HUES64 (cell line): ENCODE measurements around the gene STAT5A.
"Not testable (repeated sequence)": the region's sequence is repeated elsewhere in the genome, so short reads cannot be mapped to it uniquely, and the experiment has no call there.

Experiments
- H3K27ac ChIP-seq: 2 replicates; pipeline ENCODE4 v1.7.0; 2013; ENCODE audit warnings: low read depth, low read length, inconsistent platforms
- H3K27me3 ChIP-seq: 2 replicates; pipeline ENCODE4 v1.6.1; 2013; ENCODE audit warnings: mild to moderate bottlenecking, low read length; ENCODE audit not compliant: insufficient read depth
- H3K36me3 ChIP-seq: 2 replicates; pipeline ENCODE4 v1.6.1; 2013; ENCODE audit warnings: mild to moderate bottlenecking, low read length; ENCODE audit not compliant: insufficient read depth
- H3K4me1 ChIP-seq: 2 replicates; pipeline ENCODE4 v1.6.1; 2013; ENCODE audit warnings: mild to moderate bottlenecking, low read length, moderate library complexity; ENCODE audit not compliant: insufficient read depth
- H3K4me3 ChIP-seq: 2 replicates; pipeline ENCODE4 v1.5.1; 2013; ENCODE audit warnings: mild to moderate bottlenecking, low read length, moderate library complexity
- H3K9ac ChIP-seq: 2 replicates; pipeline ENCODE4 v1.6.1; 2013; ENCODE audit warnings: mild to moderate bottlenecking, low read depth, low read length
- H3K9me3 ChIP-seq: 2 replicates; pipeline ENCODE4 v1.6.1; 2013; ENCODE audit warnings: low read depth, low read length; ENCODE audit not compliant: insufficient read depth
- WGBS: fragments of 150-250, 120-280 bp; methylation state at CpG from one replicate; pipeline ENCODE4 v1.1.7; 2013; ENCODE audit warnings: missing lambda C conversion rate; 5-methylcytosine and 5-hydroxymethylcytosine counted together

STAT5A gene

GRCh38 chr17:42286411-42287221, 1.7 kb upstream of the STAT5A start:
- peaks cover 33% of the 10 kb centered on the region for H3K27me3 ChIP-seq
- H3K9ac ChIP-seq = no peak overlapping the region
- no peaks in the 10 kb centered on the region for H3K36me3 ChIP-seq
- H3K4me3 ChIP-seq = no peak overlapping the region
- H3K4me1 ChIP-seq = peaks cover 10% of the 10 kb centered on the region
- 85% methylated on average over 4 of the region's 5 CpGs for WGBS
- H3K9me3 ChIP-seq = no peaks in the 10 kb centered on the region
- no peak overlapping the region for H3K27ac ChIP-seq

GRCh38 chr17:42287305-42287976, 857 bp upstream of the STAT5A start:
- Histone ChIP-seq H3K27ac (no peak overlapping the region), H3K4me3 (peak overlapping the region; percentile 55; the same call in 1 of the 2 replicates), H3K9me3 (no peaks in the 10 kb centered on the region), H3K9ac (no peak overlapping the region), H3K4me1 (peaks cover 10% of the 10 kb centered on the region), H3K27me3 (peaks cover 33% of the 10 kb centered on the region), H3K36me3 (no peaks in the 10 kb centered on the region)
- whole genome bisulfite sequencing = 69% methylated on average over 13 of the region's 14 CpGs

GRCh38 chr17:42288803-42289610, 709 bp downstream of the STAT5A start:
- Histone ChIP-seq H3K4me1 (peaks cover 5% of the 10 kb centered on the region; the same call in 1 of the 2 replicates), H3K9ac (no peak overlapping the region), H3K27ac (no peak overlapping the region), H3K4me3 (peak overlapping the region; percentile 55), H3K9me3 (no peaks in the 10 kb centered on the region), H3K36me3 (no peaks in the 10 kb centered on the region), H3K27me3 (peaks cover 33% of the 10 kb centered on the region)
- WGBS = 57% methylated on average over 40 of the region's 44 CpGs

GRCh38 chr17:42289611-42290181, 1.4 kb downstream of the STAT5A start:
- H3K9me3 ChIP-seq = no peaks in the 10 kb centered on the region
- H3K4me1 ChIP-seq = peaks cover 5% of the 10 kb centered on the region; the same call in 1 of the 2 replicates
- H3K9ac ChIP-seq = no peak overlapping the region
- no peaks in the 10 kb centered on the region for H3K36me3 ChIP-seq
- H3K4me3 ChIP-seq = no peak overlapping the region
- peaks cover 33% of the 10 kb centered on the region for H3K27me3 ChIP-seq
- WGBS = 91% methylated on average over 9 of the region's 9 CpGs
- no peak overlapping the region for H3K27ac ChIP-seq

- Histone ChIP-seq H3K4me1 (peaks cover 5% of the 10 kb centered on the region; the same call in 1 of the 2 replicates), H3K9ac (no peak overlapping the region), H3K27ac (no peak overlapping the region), H3K9me3 (no peaks in the 10 kb centered on the region), H3K4me3 (no peak overlapping the region), H3K36me3 (no peaks in the 10 kb centered on the region), H3K27me3 (peaks cover 33% of the 10 kb centered on the region)
- 94% methylated on average over 5 of the region's 5 CpGs for WGBS
Measured at GRCh38 chr17:42290577-42290976, 2.3 kb downstream of the STAT5A start.

GRCh38 chr17:42291129-42291528, 2.8 kb downstream of the STAT5A start:
- no peak overlapping the region for H3K27ac ChIP-seq
- H3K9me3 ChIP-seq = no peaks in the 10 kb centered on the region
- H3K36me3 ChIP-seq = no peaks in the 10 kb centered on the region
- WGBS = 93% methylated on average over 11 of the region's 11 CpGs
- peaks cover 5% of the 10 kb centered on the region; the same call in 1 of the 2 replicates for H3K4me1 ChIP-seq
- H3K9ac ChIP-seq = no peak overlapping the region
- H3K4me3 ChIP-seq = no peak overlapping the region
- peaks cover 33% of the 10 kb centered on the region for H3K27me3 ChIP-seq

- H3K9me3 ChIP-seq = no peaks in the 10 kb centered on the region
- H3K4me3 ChIP-seq = no peak overlapping the region
- H3K27me3 ChIP-seq = peaks cover 5% of the 10 kb centered on the region
- no peak overlapping the region for H3K27ac ChIP-seq
- 86% methylated on average over 10 of the region's 12 CpGs for WGBS
- H3K36me3 ChIP-seq = no peaks in the 10 kb centered on the region
- H3K4me1 ChIP-seq = no peaks in the 10 kb centered on the region
- H3K9ac ChIP-seq = no peak overlapping the region
Measured at GRCh38 chr17:42294469-42295398, 6.4 kb downstream of the STAT5A start.

- Histone ChIP-seq H3K4me3 (no peak overlapping the region), H3K27me3 (no peaks in the 10 kb centered on the region), H3K4me1 (no peaks in the 10 kb centered on the region), H3K9me3 (no peaks in the 10 kb centered on the region), H3K36me3 (no peaks in the 10 kb centered on the region), H3K27ac (no peak overlapping the region), H3K9ac (no peak overlapping the region)
- WGBS = 97% methylated on average over 3 of the region's 3 CpGs
Measured at GRCh38 chr17:42296012-42296411, 7.7 kb downstream of the STAT5A start.

GRCh38 chr17:42297775-42298174, 9.5 kb downstream of the STAT5A start:
- H3K27me3 ChIP-seq, H3K4me1 ChIP-seq, H3K9me3 ChIP-seq, H3K36me3 ChIP-seq, H3K4me3 ChIP-seq, H3K9ac ChIP-seq, H3K27ac ChIP-seq: not testable (repeated sequence)
- WGBS = 95% methylated on average over 9 of the region's 10 CpGs

GRCh38 chr17:42299361-42299760, 11.1 kb downstream of the STAT5A start:
- H3K4me1 ChIP-seq, H3K9me3 ChIP-seq, H3K27ac ChIP-seq, H3K4me3 ChIP-seq, H3K27me3 ChIP-seq, H3K36me3 ChIP-seq, H3K9ac ChIP-seq: not testable (repeated sequence)
- WGBS = 93% methylated on average over 10 of the region's 10 CpGs
